Measurements from ENCODE around the gene SPATA2L. TPM values are rescaled to one million over a fixed set of nuclear protein-coding genes. Genes with fewer than 3 reads are reported as not detected.

Gene SPATA2L
- total RNA-seq: 13.3 TPM
- long read RNA-seq, transcript SPATA2L-201 (3 exons, 2,335 nt): major isoform, 40 of 70 reads
- long read RNA-seq, transcript SPATA2L-203 (3 exons, 692 nt): minor isoform, 13 of 70 reads
- long read RNA-seq, partial matches to known transcripts: 3 of 70 reads
- long read RNA-seq, other reads (novel, unspliced or antisense): 14 of 70 reads

GRCh38 chr16:89701425-89702406 is at the start of gene SPATA2L:
TSS of gene SPATA2L (minus strand) at chr16:89701705. CDS start at chr16:89701232, 473 bp downstream.
- Histone ChIP-seq H3K4me1 (peaks cover 18% of the 10 kb centered on the region), H3K4me3 (peak within 1 kb of the TSS; percentile 70), H3K27ac (peak within 1 kb of the TSS; percentile 84), H3K36me3 (no peaks in the 10 kb centered on the region), H3K27me3 (no peaks in the 10 kb centered on the region), H3K9me3 (no peaks in the 10 kb centered on the region)
- intact Hi-C loops (cut with DNase I): no loop called here
- ATAC-seq (peak; percentile 89), DNase-seq (peak; percentile 98)
- TF ChIP-seq, protein P1, sequence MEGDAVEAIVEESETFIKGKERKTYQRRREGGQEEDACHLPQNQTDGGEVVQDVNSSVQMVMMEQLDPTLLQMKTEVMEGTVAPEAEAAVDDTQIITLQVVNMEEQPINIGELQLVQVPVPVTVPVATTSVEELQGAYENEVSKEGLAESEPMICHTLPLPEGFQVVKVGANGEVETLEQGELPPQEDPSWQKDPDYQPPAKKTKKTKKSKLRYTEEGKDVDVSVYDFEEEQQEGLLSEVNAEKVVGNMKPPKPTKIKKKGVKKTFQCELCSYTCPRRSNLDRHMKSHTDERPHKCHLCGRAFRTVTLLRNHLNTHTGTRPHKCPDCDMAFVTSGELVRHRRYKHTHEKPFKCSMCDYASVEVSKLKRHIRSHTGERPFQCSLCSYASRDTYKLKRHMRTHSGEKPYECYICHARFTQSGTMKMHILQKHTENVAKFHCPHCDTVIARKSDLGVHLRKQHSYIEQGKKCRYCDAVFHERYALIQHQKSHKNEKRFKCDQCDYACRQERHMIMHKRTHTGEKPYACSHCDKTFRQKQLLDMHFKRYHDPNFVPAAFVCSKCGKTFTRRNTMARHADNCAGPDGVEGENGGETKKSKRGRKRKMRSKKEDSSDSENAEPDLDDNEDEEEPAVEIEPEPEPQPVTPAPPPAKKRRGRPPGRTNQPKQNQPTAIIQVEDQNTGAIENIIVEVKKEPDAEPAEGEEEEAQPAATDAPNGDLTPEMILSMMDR (IDR thresholded peaks at IDR 0.05): no peak

- Histone ChIP-seq H3K27me3 (no peaks in the 10 kb centered on the region), H3K36me3 (no peaks in the 10 kb centered on the region), H3K4me3 (no peak overlapping the region), H3K4me1 (no peaks in the 10 kb centered on the region), H3K9me3 (no peaks in the 10 kb centered on the region), H3K27ac (no peak overlapping the region)
- TF ChIP-seq, protein P1 (IDR thresholded peaks at IDR 0.05): no peak
- DNase-seq (peak; percentile 74), ATAC-seq (peak; percentile 88)
- intact Hi-C loops (cut with DNase I): no loop called here
These were observed 48.1 kb upstream of the SPATA2L start for GRCh38 chr16:89749637-89750036.

- DNase-seq (no peak), ATAC-seq (peak; percentile 34)
- H3K9me3 ChIP-seq: no peaks in the 10 kb centered on the region
- no peak overlapping the region for H3K4me3 ChIP-seq
- no peaks in the 10 kb centered on the region for H3K4me1 ChIP-seq
- intact Hi-C loops (cut with DNase I): no loop called here
- H3K27me3 ChIP-seq: no peaks in the 10 kb centered on the region
- H3K27ac ChIP-seq: no peak overlapping the region
- H3K36me3 ChIP-seq: no peaks in the 10 kb centered on the region
- TF ChIP-seq, protein P1 (IDR thresholded peaks at IDR 0.05): no peak
These were observed 47.4 kb upstream of the SPATA2L start for GRCh38 chr16:89748921-89749320.

GRCh38 chr16:89748076-89748475 is 46.6 kb upstream of the SPATA2L start:
- no peaks in the 10 kb centered on the region for H3K9me3 ChIP-seq
- intact Hi-C loops (cut with DNase I): no loop called here
- TF ChIP-seq, protein P1 (IDR thresholded peaks at IDR 0.05): no peak
- DNase-seq (no peak), ATAC-seq (no peak)
- H3K4me1 ChIP-seq: no peaks in the 10 kb centered on the region
- no peaks in the 10 kb centered on the region for H3K36me3 ChIP-seq
- no peak overlapping the region for H3K4me3 ChIP-seq
- H3K27me3 ChIP-seq: no peaks in the 10 kb centered on the region
- H3K27ac ChIP-seq: no peak overlapping the region

- H3K27me3 ChIP-seq: no peaks in the 10 kb centered on the region
- DNase-seq (no peak), ATAC-seq (no peak)
- intact Hi-C loops (cut with DNase I): no loop called here
- no peak overlapping the region for H3K4me3 ChIP-seq
- H3K4me1 ChIP-seq: no peaks in the 10 kb centered on the region
- no peak overlapping the region for H3K27ac ChIP-seq
- no peaks in the 10 kb centered on the region for H3K9me3 ChIP-seq
- H3K36me3 ChIP-seq: peaks cover 9% of the 10 kb centered on the region
- TF ChIP-seq, protein P1 (IDR thresholded peaks at IDR 0.05): no peak
These were observed 44.5 kb upstream of the SPATA2L start for GRCh38 chr16:89746043-89746442.
